BE2C (cell line): ENCODE data around the gene PLXNA1.

Experiments used
- DNase-seq: peaks from one replicate; pipeline ENCODE4 v3.0.0-alpha.2; 2020
- H3K27me3 ChIP-seq: fragments of 250-450 bp; sonication (Bioruptor Pico); 2 replicates; pipeline ENCODE4 v1.5.1; 2020; ENCODE audit warnings: mild to moderate bottlenecking
- H3K36me3 ChIP-seq: fragments of 250-450 bp; sonication (Bioruptor Pico); 2 replicates; pipeline ENCODE4 v1.5.1; 2020; ENCODE audit warnings: mild to moderate bottlenecking
- H3K4me1 ChIP-seq: fragments of 250-450 bp; sonication (Bioruptor Pico); 2 replicates; pipeline ENCODE4 v1.5.1; 2020
- H3K4me3 ChIP-seq: 2 replicates; pipeline ENCODE4 v1.5.1; 2011; ENCODE audit warnings: low read depth, low read length
- H3K9me3 ChIP-seq: fragments of 250-450 bp; sonication (Bioruptor Pico); 2 replicates; pipeline ENCODE4 v1.5.1; 2020
- TF ChIP-seq, protein P1 (sequence below): IDR thresholded peaks from 2 replicates; pipeline ENCODE4 v1.5.1; 2012; ENCODE audit warnings: mild to moderate bottlenecking, low read depth, low read length

PLXNA1 gene

DNA sequence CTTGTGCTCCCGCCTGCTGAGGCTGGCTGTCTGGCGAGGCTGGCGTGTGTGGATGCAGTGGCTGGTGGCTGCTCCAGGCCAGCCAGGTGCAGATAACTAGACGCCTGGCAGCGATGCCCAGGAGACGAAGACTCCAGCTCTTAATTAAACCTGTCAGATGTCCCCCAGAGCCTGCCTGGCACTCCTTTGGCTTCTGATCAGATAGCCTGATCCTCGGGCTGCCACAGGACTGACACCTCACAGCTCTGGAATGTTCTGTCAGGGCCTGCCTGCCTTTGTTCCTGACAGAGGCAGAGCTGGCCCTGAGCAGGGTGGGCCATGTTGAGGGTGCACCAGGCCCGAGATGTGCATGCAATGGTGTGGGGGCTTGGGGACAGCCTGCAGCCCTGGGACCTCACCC, 36.5 kb downstream of the PLXNA1 start:
- no peaks in the 10 kb centered on the region for H3K9me3 ChIP-seq
- H3K36me3 ChIP-seq = peaks cover 79% of the 10 kb centered on the region
- H3K27me3 ChIP-seq = no peaks in the 10 kb centered on the region
- H3K4me3 ChIP-seq = no peak overlapping the region
- no peak for DNase-seq
- peaks cover 25% of the 10 kb centered on the region for H3K4me1 ChIP-seq
- TF ChIP-seq, protein P1, sequence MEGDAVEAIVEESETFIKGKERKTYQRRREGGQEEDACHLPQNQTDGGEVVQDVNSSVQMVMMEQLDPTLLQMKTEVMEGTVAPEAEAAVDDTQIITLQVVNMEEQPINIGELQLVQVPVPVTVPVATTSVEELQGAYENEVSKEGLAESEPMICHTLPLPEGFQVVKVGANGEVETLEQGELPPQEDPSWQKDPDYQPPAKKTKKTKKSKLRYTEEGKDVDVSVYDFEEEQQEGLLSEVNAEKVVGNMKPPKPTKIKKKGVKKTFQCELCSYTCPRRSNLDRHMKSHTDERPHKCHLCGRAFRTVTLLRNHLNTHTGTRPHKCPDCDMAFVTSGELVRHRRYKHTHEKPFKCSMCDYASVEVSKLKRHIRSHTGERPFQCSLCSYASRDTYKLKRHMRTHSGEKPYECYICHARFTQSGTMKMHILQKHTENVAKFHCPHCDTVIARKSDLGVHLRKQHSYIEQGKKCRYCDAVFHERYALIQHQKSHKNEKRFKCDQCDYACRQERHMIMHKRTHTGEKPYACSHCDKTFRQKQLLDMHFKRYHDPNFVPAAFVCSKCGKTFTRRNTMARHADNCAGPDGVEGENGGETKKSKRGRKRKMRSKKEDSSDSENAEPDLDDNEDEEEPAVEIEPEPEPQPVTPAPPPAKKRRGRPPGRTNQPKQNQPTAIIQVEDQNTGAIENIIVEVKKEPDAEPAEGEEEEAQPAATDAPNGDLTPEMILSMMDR = no peak

DNA sequence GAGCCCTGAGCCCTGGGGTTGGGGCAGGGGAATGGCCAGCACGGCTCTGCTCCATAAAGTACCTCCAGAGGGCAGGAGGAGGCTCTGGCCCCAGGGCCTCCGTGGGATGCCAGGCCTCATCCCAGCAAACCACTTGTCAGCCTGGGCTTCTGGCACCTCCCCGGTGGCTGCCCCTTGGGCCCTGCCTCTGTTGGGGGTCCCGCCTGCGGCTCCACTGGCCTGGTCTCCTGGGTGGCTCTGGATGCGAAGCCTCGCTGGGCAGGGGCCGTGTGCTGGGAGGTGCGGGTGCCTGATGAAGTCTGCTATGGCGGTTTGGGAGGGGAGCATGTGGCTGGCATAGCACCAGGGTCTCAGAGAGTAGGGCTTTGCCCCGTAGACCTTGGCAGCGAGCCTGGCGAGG, 37.6 kb downstream of the PLXNA1 start:
- TF ChIP-seq, protein P1 = no peak
- Histone ChIP-seq H3K9me3 (no peaks in the 10 kb centered on the region), H3K27me3 (no peaks in the 10 kb centered on the region), H3K4me3 (no peak overlapping the region), H3K4me1 (peaks cover 14% of the 10 kb centered on the region), H3K36me3 (peaks cover 73% of the 10 kb centered on the region)
- no peak for DNase-seq

DNA sequence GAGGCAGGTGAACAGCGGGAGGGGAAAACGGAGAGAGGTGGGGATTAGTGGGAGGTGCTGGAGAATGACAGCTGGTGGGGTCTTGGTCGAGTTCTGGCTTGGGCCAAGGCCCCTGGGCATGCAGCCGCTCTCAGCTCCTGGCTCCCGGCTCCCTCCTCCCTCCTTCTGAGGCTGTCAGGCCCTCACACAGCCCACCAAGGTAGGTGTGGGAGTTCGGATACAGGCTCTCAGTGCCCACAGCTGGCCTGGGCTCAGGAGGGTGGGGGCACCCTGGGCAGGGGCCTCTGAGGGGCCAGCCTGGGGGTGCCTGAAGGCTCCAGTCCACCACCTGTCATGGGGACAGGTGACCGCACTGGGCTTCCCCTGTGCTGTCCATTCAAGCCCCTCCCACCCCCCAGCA, 39.9 kb downstream of the PLXNA1 start:
- no peak for DNase-seq
- peaks cover 4% of the 10 kb centered on the region; the same call in 1 of the 2 replicates for H3K4me1 ChIP-seq
- H3K27me3 ChIP-seq = no peaks in the 10 kb centered on the region
- H3K36me3 ChIP-seq = peaks cover 60% of the 10 kb centered on the region
- H3K4me3 ChIP-seq = no peak overlapping the region
- TF ChIP-seq, protein P1 = no peak
- no peaks in the 10 kb centered on the region for H3K9me3 ChIP-seq

DNA sequence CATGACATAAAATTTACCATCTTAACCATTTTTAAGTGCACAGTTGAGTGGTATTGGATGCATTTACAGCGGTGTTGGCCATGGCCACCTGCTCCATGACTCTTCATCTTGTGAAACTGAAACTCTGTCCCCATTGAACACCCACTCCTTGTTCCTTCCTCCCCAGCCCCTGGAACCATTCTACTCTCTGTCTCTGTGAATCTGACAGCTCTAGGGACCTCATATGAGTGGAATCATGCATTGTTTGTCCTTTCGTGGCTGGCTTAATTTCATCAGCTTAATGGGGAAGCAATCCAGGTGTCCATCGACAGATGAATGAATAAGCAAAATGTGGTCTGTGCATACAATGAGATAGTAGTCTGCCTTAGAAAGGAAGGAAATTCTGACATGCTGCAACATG, 42.5 kb downstream of the PLXNA1 start:
- Histone ChIP-seq H3K27me3 (no peaks in the 10 kb centered on the region), H3K9me3 (no peaks in the 10 kb centered on the region), H3K36me3 (peaks cover 57% of the 10 kb centered on the region), H3K4me3 (no peak overlapping the region), H3K4me1 (no peaks in the 10 kb centered on the region)
- no peak for DNase-seq
- TF ChIP-seq, protein P1 = no peak

DNA sequence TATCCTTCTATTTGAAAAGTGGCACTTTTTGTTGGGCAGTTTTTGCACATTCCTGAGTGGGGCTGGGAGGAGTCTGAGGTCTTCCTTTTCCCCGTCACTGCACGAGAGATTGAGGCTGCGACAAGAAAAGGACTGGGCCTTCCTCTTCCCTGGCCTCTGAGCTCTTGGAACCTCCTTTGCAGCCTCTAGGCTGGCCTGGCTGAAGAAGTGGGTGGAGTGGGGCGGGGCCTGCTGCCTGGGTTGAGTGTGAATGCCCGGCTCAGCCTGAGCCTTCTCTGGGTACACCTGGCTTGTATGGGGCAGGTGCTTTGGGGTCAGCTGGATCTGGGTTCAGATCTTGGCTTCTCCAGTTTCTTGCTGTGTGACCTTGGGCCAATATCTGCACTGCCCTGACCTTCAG, 43.1 kb downstream of the PLXNA1 start:
- no peaks in the 10 kb centered on the region for H3K4me1 ChIP-seq
- H3K4me3 ChIP-seq = no peak overlapping the region
- no peaks in the 10 kb centered on the region for H3K27me3 ChIP-seq
- DNase-seq = no peak
- TF ChIP-seq, protein P1 = no peak
- peaks cover 55% of the 10 kb centered on the region for H3K36me3 ChIP-seq
- H3K9me3 ChIP-seq = no peaks in the 10 kb centered on the region

DNA sequence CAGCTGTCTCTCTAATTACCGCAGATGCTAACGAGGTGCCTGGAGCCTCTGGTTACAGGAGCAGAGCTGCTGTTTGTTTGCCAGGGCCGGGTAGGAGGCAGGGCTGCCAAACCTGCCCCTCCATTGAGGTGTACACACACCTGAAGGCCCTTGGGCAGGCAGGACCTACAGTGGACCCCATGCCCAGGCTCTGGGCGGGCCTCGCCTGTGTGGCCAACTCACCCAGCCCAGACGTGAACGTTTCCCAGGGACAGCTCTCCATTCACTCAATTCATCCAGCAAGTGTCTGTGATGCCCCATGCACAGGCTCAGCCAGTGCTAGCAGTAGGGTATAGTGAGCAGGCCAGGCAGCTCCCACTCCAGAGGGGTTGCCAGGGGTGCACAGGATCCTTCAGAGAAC, 43.7 kb downstream of the PLXNA1 start:
- H3K36me3 ChIP-seq = peaks cover 55% of the 10 kb centered on the region
- H3K27me3 ChIP-seq = no peaks in the 10 kb centered on the region
- TF ChIP-seq, protein P1 = no peak
- DNase-seq = no peak
- no peaks in the 10 kb centered on the region for H3K4me1 ChIP-seq
- no peak overlapping the region for H3K4me3 ChIP-seq
- H3K9me3 ChIP-seq = no peaks in the 10 kb centered on the region
